IPS-20b (cell line): ENCODE data around the gene PRUNE2.

Source experiments
- H3K27ac ChIP-seq: one replicate; pipeline ENCODE4 v1.5.1; 2013; ENCODE audit warnings: low read length
- H3K27me3 ChIP-seq: 2 replicates; pipeline ENCODE4 v1.6.1; 2013; ENCODE audit warnings: mild to moderate bottlenecking, low read length, inconsistent platforms; ENCODE audit not compliant: insufficient read depth
- H3K36me3 ChIP-seq: 2 replicates; pipeline ENCODE4 v1.6.1; 2013; ENCODE audit warnings: low read depth, mild to moderate bottlenecking, inconsistent platforms, low read length, moderate library complexity; ENCODE audit not compliant: insufficient read depth
- H3K4me1 ChIP-seq: 2 replicates; pipeline ENCODE4 v1.6.1; 2013; ENCODE audit warnings: mild to moderate bottlenecking, control low read depth, inconsistent platforms, low read length, moderate library complexity; ENCODE audit not compliant: insufficient read depth
- H3K4me3 ChIP-seq: 2 replicates; pipeline ENCODE4 v1.5.1; 2013; ENCODE audit warnings: mild to moderate bottlenecking, low read length, inconsistent platforms
- H3K9ac ChIP-seq: 2 replicates; pipeline ENCODE4 v1.6.1; 2013; ENCODE audit warnings: low read depth, mild to moderate bottlenecking, inconsistent platforms, low read length, moderate library complexity
- H3K9me3 ChIP-seq: 2 replicates; pipeline ENCODE4 v1.6.1; 2013; ENCODE audit warnings: mild to moderate bottlenecking, low read depth, low read length, inconsistent platforms; ENCODE audit not compliant: insufficient read depth

Gene PRUNE2

GRCh38 chr9:76649894-76650293, 256.0 kb downstream of the PRUNE2 start:
- H3K9ac ChIP-seq, result no peak overlapping the region
- no peak overlapping the region for H3K27ac ChIP-seq
- no peak overlapping the region for H3K4me3 ChIP-seq
- H3K27me3 ChIP-seq, result no peaks in the 10 kb centered on the region
- no peaks in the 10 kb centered on the region for H3K36me3 ChIP-seq
- H3K4me1 ChIP-seq, result peaks cover 18% of the 10 kb centered on the region; the same call in 1 of the 2 replicates
- H3K9me3 ChIP-seq, result no peaks in the 10 kb centered on the region

GRCh38 chr9:76646249-76646648, 259.7 kb downstream of the PRUNE2 start:
- Histone ChIP-seq H3K36me3 (no peaks in the 10 kb centered on the region), H3K27ac (no peak overlapping the region), H3K9ac (no peak overlapping the region), H3K27me3 (no peaks in the 10 kb centered on the region), H3K4me3 (no peak overlapping the region), H3K9me3 (no peaks in the 10 kb centered on the region), H3K4me1 (peaks cover 27% of the 10 kb centered on the region; the same call in 1 of the 2 replicates)

GRCh38 chr9:76644647-76645250, 261.2 kb downstream of the PRUNE2 start:
- peaks cover 18% of the 10 kb centered on the region; the same call in 1 of the 2 replicates for H3K4me1 ChIP-seq
- H3K27me3 ChIP-seq, result no peaks in the 10 kb centered on the region
- no peak overlapping the region for H3K27ac ChIP-seq

GRCh38 chr9:76644171-76644570, 261.7 kb downstream of the PRUNE2 start:
- H3K4me1 ChIP-seq, result peaks cover 22% of the 10 kb centered on the region; the same call in 1 of the 2 replicates
- H3K9me3 ChIP-seq, result no peaks in the 10 kb centered on the region
- H3K27ac ChIP-seq, result no peak overlapping the region
- H3K27me3 ChIP-seq, result no peaks in the 10 kb centered on the region
- no peaks in the 10 kb centered on the region for H3K36me3 ChIP-seq
- H3K4me3 ChIP-seq, result no peak overlapping the region
- no peak overlapping the region for H3K9ac ChIP-seq

More at GRCh38 chr9:76644647-76645250, 261.2 kb downstream of the PRUNE2 start:
- Histone ChIP-seq H3K36me3 (no peaks in the 10 kb centered on the region), H3K9me3 (no peaks in the 10 kb centered on the region), H3K4me3 (no peak overlapping the region), H3K9ac (no peak overlapping the region)

GRCh38 chr9:76643399-76644117, 262.4 kb downstream of the PRUNE2 start:
- H3K27ac ChIP-seq, result no peak overlapping the region
- peaks cover 22% of the 10 kb centered on the region; the same call in 1 of the 2 replicates for H3K4me1 ChIP-seq
- H3K9ac ChIP-seq, result no peak overlapping the region
- peak overlapping the region; percentile 17; the same call in 1 of the 2 replicates for H3K4me3 ChIP-seq
- no peaks in the 10 kb centered on the region for H3K27me3 ChIP-seq
- H3K9me3 ChIP-seq, result no peaks in the 10 kb centered on the region
- H3K36me3 ChIP-seq, result no peaks in the 10 kb centered on the region

- Histone ChIP-seq H3K4me3 (no peak overlapping the region), H3K27me3 (no peaks in the 10 kb centered on the region), H3K36me3 (no peaks in the 10 kb centered on the region), H3K4me1 (peaks cover 22% of the 10 kb centered on the region; the same call in 1 of the 2 replicates), H3K27ac (no peak overlapping the region), H3K9me3 (no peaks in the 10 kb centered on the region), H3K9ac (no peak overlapping the region; the same call in 1 of the 2 replicates)
Observed at GRCh38 chr9:76642701-76643209, 263.2 kb downstream of the PRUNE2 start.

- Histone ChIP-seq H3K9me3 (no peaks in the 10 kb centered on the region), H3K27ac (no peak overlapping the region), H3K27me3 (no peaks in the 10 kb centered on the region), H3K4me3 (no peak overlapping the region), H3K36me3 (no peaks in the 10 kb centered on the region), H3K4me1 (peaks cover 22% of the 10 kb centered on the region; the same call in 1 of the 2 replicates), H3K9ac (no peak overlapping the region)
Observed at GRCh38 chr9:76642074-76642473, 263.8 kb downstream of the PRUNE2 start.

GRCh38 chr9:76638001-76638400, 267.9 kb downstream of the PRUNE2 start:
- Histone ChIP-seq H3K27ac (no peak overlapping the region), H3K4me1 (peaks cover 8% of the 10 kb centered on the region; the same call in 1 of the 2 replicates), H3K4me3 (no peak overlapping the region), H3K9ac (no peak overlapping the region), H3K9me3 (no peaks in the 10 kb centered on the region), H3K27me3 (no peaks in the 10 kb centered on the region), H3K36me3 (no peaks in the 10 kb centered on the region)

GRCh38 chr9:76637416-76637815, 268.5 kb downstream of the PRUNE2 start:
- Histone ChIP-seq H3K9me3 (no peaks in the 10 kb centered on the region), H3K36me3 (no peaks in the 10 kb centered on the region), H3K9ac (no peak overlapping the region), H3K27me3 (no peaks in the 10 kb centered on the region), H3K4me3 (no peak overlapping the region), H3K4me1 (peaks cover 5% of the 10 kb centered on the region; the same call in 1 of the 2 replicates), H3K27ac (no peak overlapping the region)

- Histone ChIP-seq H3K27me3 (no peaks in the 10 kb centered on the region), H3K9me3 (no peaks in the 10 kb centered on the region), H3K27ac (peak overlapping the region; percentile 67), H3K4me3 (no peak overlapping the region), H3K36me3 (no peaks in the 10 kb centered on the region), H3K4me1 (peaks cover 2% of the 10 kb centered on the region; the same call in 1 of the 2 replicates), H3K9ac (no peak overlapping the region)
Observed at GRCh38 chr9:76634356-76635054, 271.4 kb downstream of the PRUNE2 start.

GRCh38 chr9:76630916-76631315, 275.0 kb downstream of the PRUNE2 start:
- Histone ChIP-seq H3K27me3 (no peaks in the 10 kb centered on the region), H3K27ac (no peak overlapping the region), H3K4me3 (no peak overlapping the region), H3K4me1 (no peaks in the 10 kb centered on the region), H3K9me3 (no peaks in the 10 kb centered on the region), H3K9ac (no peak overlapping the region), H3K36me3 (no peaks in the 10 kb centered on the region)
